Epithelial cell of esophagus (primary cell): ENCODE results near the gene RASGRF2.
"Not testable (repeated sequence)": the region's sequence is repeated elsewhere in the genome, so short reads cannot be mapped to it uniquely, and the experiment has no call there.

Source experiments
- DNase-seq: peaks from one replicate; pipeline ENCODE4 v3.0.0; 2010; ENCODE audit warnings: low read depth
- H3K4me3 ChIP-seq: 2 replicates; pipeline ENCODE4 v1.5.1; 2011; ENCODE audit warnings: mild to moderate bottlenecking, low read length, control low read depth
- TF ChIP-seq, protein P1 (sequence below): IDR thresholded peaks from 2 replicates; pipeline ENCODE4 v1.5.1; 2011; ENCODE audit warnings: low read depth, mild to moderate bottlenecking, low read length, control low read depth, inconsistent platforms; ENCODE audit not compliant: insufficient read depth; ENCODE audit errors: missing control alignments

RASGRF2 gene

DNA sequence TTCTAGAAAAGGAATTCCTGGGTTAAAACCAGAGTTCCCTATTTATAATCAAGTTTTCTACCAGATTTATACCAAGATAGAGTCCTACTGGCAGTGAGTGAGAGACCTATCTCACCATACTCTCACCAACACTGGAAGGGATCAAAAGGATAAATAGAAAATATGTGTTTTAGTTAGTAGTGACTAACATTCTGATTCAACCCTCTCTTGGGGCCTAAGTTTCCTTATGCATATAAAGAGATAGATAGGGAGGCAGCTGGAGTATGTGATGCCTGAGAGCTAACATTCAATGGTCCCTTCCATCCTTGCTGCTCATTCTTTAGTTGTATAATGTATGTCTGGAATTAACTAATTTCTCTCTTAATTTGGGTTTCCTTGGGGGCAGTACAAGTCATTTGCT lies 304.9 kb downstream of the RASGRF2 start:
- DNase-seq = peak; percentile 10
- no peak overlapping the region for H3K4me3 ChIP-seq
- TF ChIP-seq, protein P1, sequence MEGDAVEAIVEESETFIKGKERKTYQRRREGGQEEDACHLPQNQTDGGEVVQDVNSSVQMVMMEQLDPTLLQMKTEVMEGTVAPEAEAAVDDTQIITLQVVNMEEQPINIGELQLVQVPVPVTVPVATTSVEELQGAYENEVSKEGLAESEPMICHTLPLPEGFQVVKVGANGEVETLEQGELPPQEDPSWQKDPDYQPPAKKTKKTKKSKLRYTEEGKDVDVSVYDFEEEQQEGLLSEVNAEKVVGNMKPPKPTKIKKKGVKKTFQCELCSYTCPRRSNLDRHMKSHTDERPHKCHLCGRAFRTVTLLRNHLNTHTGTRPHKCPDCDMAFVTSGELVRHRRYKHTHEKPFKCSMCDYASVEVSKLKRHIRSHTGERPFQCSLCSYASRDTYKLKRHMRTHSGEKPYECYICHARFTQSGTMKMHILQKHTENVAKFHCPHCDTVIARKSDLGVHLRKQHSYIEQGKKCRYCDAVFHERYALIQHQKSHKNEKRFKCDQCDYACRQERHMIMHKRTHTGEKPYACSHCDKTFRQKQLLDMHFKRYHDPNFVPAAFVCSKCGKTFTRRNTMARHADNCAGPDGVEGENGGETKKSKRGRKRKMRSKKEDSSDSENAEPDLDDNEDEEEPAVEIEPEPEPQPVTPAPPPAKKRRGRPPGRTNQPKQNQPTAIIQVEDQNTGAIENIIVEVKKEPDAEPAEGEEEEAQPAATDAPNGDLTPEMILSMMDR = no peak

DNA sequence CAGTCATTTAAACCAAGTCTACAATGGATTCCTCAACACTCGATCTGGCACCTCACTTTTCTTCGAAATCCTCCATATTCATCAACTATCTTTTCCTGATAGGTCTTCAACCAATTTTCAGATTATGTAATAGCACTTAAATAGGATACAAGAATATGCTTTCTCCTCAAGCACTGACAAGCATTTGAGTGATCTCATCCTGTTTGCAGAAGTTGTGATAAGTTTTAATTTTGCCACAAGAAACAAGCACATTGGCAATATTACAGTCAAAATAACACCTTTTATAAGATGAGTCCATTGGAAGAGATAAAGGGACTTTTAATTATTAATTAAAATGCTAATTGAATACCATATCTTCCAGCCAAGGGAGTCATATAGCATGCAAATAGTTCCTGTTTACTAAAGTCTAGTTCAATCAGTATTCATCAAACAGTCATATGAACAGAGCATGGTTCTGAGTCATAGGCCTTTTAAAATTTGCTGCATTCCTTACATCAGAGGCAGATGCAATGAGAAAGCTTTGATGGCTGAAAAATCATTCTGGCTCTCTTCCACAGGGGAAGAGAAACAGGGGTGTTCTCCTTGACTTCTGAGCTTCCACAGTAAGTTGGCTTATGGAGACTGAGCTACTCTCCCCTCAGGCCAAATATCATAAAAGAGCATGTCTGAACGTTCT lies 308.5 kb downstream of the RASGRF2 start:
- DNase-seq = peak; percentile 83
- TF ChIP-seq, protein P1 = no peak
- no peak overlapping the region for H3K4me3 ChIP-seq

DNA sequence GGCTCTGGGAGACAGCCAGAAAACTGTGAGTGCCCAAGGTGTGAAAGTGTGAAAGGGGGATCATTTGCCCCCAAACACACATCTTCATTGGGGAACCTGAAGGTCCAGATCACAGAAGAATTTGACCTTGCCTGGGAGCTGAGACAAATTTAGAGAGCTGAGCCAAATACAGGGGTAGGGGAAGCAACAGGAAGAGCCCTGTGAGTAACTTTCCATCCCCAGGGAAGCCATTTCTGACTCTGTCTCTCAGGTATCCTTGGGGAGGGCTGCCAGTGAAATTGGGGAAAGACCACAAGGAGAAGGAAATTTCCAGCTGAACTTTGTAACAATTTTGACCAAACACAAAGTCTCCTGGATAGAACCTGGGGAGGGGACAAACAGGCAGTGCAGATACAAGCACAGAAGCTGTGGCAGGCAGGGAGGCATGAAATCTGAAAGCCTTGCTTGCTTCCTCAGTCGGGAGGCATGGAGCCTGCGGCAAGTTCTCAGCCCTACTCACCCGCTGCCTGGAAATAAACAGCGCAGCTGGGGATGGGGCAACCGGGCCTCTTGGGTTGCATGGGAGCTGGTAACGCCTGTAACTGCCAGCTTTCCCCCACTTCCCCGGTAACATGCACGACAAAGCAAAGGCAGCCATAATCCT lies 309.7 kb downstream of the RASGRF2 start:
- DNase-seq = no peak
- H3K4me3 ChIP-seq = no peak overlapping the region
- TF ChIP-seq, protein P1 = no peak

DNA sequence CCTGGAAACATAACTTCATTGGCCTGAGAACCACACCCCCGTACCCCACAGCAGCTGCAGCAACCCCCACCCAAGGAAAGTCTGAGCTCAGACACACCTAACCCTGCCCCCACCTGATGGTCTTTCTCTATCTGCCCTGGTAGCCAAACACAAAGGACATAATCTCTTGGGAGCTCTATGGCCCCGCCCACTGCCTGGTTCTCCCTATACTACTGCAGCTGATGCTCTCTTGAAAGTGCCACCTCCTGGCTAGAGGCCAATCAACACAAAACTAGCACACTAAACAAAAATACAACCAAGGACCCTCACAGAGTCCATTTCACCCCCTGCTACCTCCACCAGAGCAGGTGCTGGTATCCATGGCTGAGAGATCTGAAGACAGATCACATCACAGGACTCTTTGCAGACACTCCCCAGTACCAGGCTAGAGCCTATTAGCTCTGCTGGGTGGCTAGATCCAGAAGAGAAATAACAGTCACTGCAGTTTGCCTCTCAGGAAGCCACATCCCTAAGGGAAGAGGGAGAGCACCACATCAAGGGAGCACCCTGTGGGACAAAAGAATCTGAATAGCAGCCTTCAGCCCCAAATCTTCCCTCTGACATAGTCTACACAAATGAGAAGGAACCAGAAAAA lies 310.3 kb downstream of the RASGRF2 start:
- not testable (repeated sequence) for H3K4me3 ChIP-seq, DNase-seq
